H1 (cell line): ENCODE measurements around the gene MYL6B.

Experiments
- CREB1 ChIP-seq: IDR thresholded peaks from 2 replicates; pipeline ENCODE4 v1.6.1; 2012; ENCODE audit warnings: inconsistent platforms
- EGR1 ChIP-seq: IDR thresholded peaks from 2 replicates; pipeline ENCODE4 v1.6.1; 2011; ENCODE audit warnings: low read depth, low read length, borderline replicate concordance
- EP300 ChIP-seq, 2 experiments: IDR thresholded peaks; 1 replicate in 1 of 2; 2 replicates in 1 of 2; pipeline ENCODE4 v1.6.1; 2011 to 2012; ENCODE audit warnings: low read depth in 2 of 2, low read length in 2 of 2, mild to moderate bottlenecking in 2 of 2, borderline replicate concordance in 1 of 2, inconsistent platforms in 1 of 2, moderate library complexity in 1 of 2
- JUND ChIP-seq: IDR thresholded peaks from 2 replicates; pipeline ENCODE4 v1.6.1; 2011; ENCODE audit warnings: mild to moderate bottlenecking, improper control_type of control experiment, low read length
- KDM1A ChIP-seq: fragments of 200-600, 300-600 bp; sonication (generic); IDR thresholded peaks from 2 replicates; pipeline ENCODE4 v1.7.1; 2016; ENCODE audit warnings: mild to moderate bottlenecking, low read length, borderline replicate concordance
- KDM4A ChIP-seq: IDR thresholded peaks from one replicate; pipeline ENCODE4 v1.7.1; 2012; ENCODE audit warnings: low read depth, mild to moderate bottlenecking, moderate library complexity, low read length, inconsistent platforms; ENCODE audit not compliant: severe bottlenecking
- POLR2AphosphoS5 ChIP-seq: IDR thresholded peaks from 2 replicates; pipeline ENCODE4 v1.6.1; 2011; ENCODE audit warnings: low read depth, low read length
- SP2 ChIP-seq: IDR thresholded peaks from 2 replicates; pipeline ENCODE4 v1.6.1; 2012; ENCODE audit warnings: mild to moderate bottlenecking, low read length, inconsistent platforms
- TAF1 ChIP-seq: IDR thresholded peaks from 2 replicates; pipeline ENCODE4 v1.6.1; 2011; ENCODE audit warnings: mild to moderate bottlenecking, low read depth, low read length
- TCF12 ChIP-seq: IDR thresholded peaks from 2 replicates; pipeline ENCODE4 v1.6.1; 2011; ENCODE audit warnings: low read depth, mild to moderate bottlenecking, low read length
- YY1 ChIP-seq: IDR thresholded peaks from 2 replicates; pipeline ENCODE4 v1.6.1; 2011; ENCODE audit warnings: low read depth, mild to moderate bottlenecking, low read length
- TF ChIP-seq, protein P1 (sequence below), 3 experiments: IDR thresholded peaks; 1 replicate in 2 of 3; 2 replicates in 1 of 3; pipeline versions ENCODE4 v1.5.1 to v1.6.1; 2011; ENCODE audit warnings: low read length in 3 of 3, mild to moderate bottlenecking in 3 of 3, inconsistent platforms in 2 of 3, low read depth in 1 of 3, moderate library complexity in 1 of 3; ENCODE audit not compliant: insufficient read depth in 1 of 3; ENCODE audit errors: control extremely low read depth in 1 of 3
- TF ChIP-seq, protein P2 (sequence below): IDR thresholded peaks from 2 replicates; pipeline ENCODE4 v1.6.1; 2011; ENCODE audit warnings: low read length, improper control_type of control experiment
- TF ChIP-seq, protein P3 (sequence below): IDR thresholded peaks from 2 replicates; pipeline ENCODE4 v1.6.1; 2012; ENCODE audit warnings: low read length, inconsistent platforms

DNA sequence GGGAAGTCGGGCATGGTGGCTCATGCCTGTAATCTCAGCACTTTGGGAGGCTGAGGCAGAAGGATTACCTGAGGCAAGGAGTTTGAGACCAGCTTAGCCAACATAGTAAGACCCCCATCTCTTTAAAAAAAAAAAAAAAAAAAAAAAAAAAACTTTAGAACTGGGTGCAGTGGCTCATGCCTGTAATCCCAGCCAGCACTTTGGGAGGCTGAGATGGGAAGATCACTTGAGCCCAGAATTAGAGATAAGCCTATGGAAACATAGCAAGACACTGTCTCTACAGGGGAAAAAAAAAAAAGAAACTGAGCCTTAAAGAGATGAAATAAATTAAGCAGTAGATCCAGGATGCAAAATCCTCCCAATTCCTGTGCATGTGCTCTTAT, 49.7 kb upstream of the MYL6B start:
- TF ChIP-seq, protein P1, sequence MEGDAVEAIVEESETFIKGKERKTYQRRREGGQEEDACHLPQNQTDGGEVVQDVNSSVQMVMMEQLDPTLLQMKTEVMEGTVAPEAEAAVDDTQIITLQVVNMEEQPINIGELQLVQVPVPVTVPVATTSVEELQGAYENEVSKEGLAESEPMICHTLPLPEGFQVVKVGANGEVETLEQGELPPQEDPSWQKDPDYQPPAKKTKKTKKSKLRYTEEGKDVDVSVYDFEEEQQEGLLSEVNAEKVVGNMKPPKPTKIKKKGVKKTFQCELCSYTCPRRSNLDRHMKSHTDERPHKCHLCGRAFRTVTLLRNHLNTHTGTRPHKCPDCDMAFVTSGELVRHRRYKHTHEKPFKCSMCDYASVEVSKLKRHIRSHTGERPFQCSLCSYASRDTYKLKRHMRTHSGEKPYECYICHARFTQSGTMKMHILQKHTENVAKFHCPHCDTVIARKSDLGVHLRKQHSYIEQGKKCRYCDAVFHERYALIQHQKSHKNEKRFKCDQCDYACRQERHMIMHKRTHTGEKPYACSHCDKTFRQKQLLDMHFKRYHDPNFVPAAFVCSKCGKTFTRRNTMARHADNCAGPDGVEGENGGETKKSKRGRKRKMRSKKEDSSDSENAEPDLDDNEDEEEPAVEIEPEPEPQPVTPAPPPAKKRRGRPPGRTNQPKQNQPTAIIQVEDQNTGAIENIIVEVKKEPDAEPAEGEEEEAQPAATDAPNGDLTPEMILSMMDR (IDR thresholded peaks at IDR 0.05; ENCODE audit: control extremely low read depth in 1 of 3, insufficient read depth in 1 of 3, low read depth in 1 of 3, low read length in 3 of 3), result no peak
- no peak for TF ChIP-seq SP2
- TF ChIP-seq POLR2AphosphoS5, result no peak
- no peak for TF ChIP-seq KDM4A
- TF ChIP-seq TCF12, result no peak
- TF ChIP-seq, protein P2, sequence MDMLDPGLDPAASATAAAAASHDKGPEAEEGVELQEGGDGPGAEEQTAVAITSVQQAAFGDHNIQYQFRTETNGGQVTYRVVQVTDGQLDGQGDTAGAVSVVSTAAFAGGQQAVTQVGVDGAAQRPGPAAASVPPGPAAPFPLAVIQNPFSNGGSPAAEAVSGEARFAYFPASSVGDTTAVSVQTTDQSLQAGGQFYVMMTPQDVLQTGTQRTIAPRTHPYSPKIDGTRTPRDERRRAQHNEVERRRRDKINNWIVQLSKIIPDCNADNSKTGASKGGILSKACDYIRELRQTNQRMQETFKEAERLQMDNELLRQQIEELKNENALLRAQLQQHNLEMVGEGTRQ, result no peak
- no peak for TF ChIP-seq CREB1
- TF ChIP-seq EGR1, result no peak
- TF ChIP-seq TAF1, result no peak
- no peak for TF ChIP-seq EP300 (IDR thresholded peaks at IDR 0.05; ENCODE audit: borderline replicate concordance in 1 of 2, low read depth in 2 of 2, low read length in 2 of 2)
- no peak for TF ChIP-seq JUND
- no peak for TF ChIP-seq KDM1A
- no peak for TF ChIP-seq YY1
- TF ChIP-seq, protein P3, sequence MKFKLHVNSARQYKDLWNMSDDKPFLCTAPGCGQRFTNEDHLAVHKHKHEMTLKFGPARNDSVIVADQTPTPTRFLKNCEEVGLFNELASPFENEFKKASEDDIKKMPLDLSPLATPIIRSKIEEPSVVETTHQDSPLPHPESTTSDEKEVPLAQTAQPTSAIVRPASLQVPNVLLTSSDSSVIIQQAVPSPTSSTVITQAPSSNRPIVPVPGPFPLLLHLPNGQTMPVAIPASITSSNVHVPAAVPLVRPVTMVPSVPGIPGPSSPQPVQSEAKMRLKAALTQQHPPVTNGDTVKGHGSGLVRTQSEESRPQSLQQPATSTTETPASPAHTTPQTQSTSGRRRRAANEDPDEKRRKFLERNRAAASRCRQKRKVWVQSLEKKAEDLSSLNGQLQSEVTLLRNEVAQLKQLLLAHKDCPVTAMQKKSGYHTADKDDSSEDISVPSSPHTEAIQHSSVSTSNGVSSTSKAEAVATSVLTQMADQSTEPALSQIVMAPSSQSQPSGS, result no peak
